NCI-H2029 treated with DMSO at 0.1 percent for 48 hours (cell line): ENCODE measurements around the gene DCTN5.
A peak's percentile ranks its signal among the peaks of the same experiment; 100 is the strongest.

Experiments
- DNase-seq: peaks from one replicate; lab custom pipeline; 2025; lab: John Stamatoyannopoulos, UW

DCTN5 gene

GRCh38 chr16:23663918-23664317 lies 22.7 kb downstream of the DCTN5 start:
- DNase-seq, result no peak

DNA sequence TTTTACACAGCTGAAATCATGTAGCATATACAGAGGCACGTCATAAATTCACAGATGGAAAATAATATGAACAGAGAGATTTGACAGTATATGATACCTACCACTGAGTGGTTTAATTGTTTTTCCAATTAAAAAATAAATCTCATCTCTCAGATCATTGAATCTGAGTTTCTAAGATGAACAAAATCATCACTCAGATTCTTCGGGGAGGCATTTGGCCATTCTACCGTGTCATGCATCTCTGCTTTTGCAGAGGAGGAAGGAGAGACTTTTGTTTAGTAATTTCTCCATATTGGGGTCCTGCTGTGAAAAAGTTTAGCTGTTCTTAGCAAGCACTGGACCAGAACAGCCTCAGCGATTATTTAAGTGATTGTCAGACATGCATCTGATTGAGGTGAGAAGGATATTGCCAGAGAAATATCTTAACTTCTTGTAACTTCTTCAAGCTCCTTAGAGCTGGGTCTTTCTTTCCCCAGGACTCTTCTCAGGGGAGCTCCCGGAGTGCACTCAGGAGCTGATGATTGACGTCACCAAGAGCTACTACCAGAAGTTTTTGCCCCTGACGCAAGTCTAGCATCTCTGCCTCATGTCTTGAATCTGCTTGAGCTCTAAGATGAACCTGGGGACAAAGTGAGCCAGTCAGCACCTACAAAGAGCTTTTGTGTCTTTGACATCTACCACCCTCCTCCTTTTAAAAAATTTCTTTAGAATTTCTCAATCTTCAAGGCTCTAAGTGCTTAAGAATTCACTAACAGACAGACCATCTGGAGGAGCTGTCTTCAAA lies 25.5 kb downstream of the DCTN5 start:
- DNase-seq, result no peak

GRCh38 chr16:23667355-23667659 lies 26.0 kb downstream of the DCTN5 start:
- DNase-seq, result no peak

DNA sequence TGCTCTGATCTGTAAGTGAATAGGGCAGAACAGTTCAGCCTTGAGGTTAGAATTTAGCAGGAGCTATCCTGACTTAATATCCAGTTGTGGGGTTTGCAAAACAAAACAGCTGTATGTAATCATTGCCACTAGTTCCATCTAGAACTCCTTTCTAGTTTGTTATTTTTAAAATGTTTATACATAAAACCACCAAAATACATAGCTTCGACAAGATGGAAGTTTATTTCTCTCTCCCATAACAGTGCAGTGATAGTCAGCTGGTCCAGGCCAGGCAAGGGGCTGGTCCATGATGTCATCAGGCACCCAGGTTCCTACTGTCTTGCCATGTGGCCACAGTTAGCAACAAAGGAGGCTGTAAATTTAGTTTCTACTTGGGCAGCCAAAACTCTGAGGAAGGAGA lies 27.0 kb downstream of the DCTN5 start:
- no peak for DNase-seq

GRCh38 chr16:23668873-23669272 lies 27.6 kb downstream of the DCTN5 start:
- DNase-seq, result no peak

DNA sequence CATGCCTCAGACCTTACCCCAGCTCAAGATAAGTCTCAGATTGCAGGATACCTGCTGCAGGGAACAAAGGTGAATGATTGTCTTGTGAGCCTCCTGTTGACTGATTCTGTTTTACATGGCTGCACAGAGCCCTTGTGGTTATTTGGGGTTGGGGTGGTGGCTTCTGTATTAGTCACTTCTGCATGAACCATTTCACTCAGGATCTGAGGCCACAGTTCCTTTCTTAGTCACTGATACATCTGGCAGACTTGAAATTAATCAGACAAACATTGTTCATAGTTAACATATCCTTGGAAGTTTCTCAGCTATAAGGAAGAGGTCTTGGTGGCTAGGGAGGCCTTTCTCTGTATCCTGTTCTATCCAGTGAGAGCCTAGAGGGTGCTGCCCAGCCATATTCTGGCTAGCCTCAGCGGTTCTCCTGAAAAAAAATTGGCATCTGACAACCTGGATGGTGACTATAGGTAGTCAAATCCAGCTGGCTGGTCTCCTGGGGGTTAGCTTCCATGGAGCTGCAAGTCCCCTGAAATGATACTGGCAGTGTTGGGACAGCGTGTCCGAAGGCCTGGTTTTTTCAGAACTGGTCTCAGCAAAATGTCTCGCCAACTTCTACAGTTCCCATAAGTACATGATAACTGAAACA lies 29.0 kb downstream of the DCTN5 start:
- no peak for DNase-seq

DNA sequence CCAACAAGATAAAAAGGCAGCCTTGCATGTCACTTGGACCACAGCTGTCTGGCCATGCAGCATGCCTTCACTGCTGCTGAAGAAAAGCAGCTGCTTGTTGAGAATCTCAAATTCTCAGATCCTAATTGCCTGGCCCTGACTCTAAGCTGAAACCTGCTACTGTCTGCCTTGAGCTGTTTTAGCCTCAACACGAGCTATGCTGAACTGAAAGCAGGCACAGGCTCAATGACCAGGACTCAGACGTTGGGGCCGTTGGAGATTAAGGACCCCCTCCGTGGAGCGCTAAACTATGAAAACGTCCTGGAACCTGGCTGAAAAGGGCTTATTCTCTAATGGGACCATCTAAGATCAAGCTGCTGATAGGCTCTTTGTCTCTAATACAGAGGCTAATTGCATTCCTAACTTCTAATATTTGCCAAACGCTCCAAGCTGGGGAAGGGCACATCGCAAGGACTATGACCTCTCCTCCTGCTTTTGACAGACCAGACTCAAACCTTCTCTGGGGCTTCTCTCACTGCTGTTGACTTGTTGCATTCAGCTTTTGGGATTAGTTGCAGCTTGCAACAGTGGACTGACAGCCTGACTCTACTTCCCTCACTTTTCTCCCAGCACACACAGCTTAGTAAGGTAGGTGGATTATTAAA lies 32.8 kb downstream of the DCTN5 start:
- DNase-seq, result no peak

DNA sequence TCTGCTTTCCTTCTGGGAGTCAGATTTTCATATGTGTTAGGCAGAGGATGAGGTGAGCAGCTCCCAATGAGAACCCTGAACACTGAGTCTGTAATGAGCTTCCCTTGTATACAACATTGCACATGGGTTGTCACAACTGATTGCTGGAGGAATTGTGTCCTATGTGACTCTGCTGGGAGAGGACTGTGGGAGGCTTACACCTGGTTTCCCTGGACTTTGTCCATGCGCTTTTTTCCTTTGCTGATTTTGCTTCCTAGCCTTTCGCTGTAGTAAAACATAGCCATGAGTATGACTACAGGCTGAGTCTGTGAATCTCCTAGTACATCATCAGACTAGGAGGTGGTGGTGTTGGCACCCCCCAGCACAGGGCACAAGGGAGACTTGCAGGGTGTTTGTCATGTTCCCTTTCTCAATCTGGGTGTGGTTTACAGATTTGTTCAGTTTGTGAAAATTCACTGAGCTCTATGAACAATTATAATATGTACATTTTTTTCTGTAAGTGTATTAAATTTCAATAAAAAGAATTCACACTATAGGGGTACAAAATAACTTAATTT lies 35.7 kb downstream of the DCTN5 start:
- no peak for DNase-seq

GRCh38 chr16:23678430-23679273 lies 37.4 kb downstream of the DCTN5 start, which contains the start of gene PLK1:
TSS of gene PLK1 (plus strand) at chr16:23678889. CDS start at chr16:23678933, 44 bp downstream.
- peak; percentile 35 for DNase-seq

DNA sequence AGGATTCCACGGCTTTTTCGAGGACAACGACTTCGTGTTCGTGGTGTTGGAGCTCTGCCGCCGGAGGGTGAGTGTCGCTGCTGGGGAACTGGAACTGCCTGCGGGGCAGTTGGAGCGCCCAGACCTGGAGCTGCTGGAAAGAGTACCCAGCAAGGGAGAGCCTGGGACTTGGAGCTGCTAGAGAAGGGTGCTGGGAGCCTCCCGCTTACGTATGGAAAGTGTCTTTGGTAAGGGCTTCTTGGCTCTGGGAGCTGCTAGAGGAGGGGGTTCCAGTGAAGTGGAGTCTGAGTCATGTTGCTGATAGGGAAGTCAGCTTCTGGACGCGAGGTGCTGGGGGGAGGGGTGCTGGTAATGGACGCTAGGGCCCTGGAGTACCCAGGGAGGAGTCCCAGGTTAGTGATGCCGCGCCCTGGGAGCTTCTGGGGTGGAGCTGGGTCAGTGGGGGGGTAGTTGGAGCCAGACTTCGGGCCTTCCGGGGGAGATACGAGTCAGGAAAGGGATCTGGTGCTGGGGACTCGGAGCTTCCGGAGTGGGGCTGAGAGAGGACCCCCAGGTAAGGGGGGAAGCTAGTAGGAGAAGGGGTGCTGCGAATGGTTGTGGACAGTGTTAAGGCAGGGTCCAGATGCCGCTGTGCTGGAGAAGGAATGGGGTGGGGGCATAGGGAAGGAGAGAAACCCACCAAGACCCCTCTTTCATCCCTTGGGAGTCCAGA lies 38.2 kb downstream of the DCTN5 start:
- no peak for DNase-seq

DNA sequence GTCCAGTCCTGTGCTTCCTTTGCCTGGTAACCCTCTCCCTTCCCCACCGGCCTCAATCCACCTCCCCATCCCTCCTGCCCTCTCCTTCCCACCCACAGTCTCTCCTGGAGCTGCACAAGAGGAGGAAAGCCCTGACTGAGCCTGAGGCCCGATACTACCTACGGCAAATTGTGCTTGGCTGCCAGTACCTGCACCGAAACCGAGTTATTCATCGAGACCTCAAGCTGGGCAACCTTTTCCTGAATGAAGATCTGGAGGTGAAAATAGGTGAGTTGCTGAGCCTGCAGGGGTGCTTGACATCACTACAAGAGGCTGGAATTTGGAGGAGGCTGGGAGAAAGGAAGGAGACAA lies 38.7 kb downstream of the DCTN5 start:
- DNase-seq, result no peak

DNA sequence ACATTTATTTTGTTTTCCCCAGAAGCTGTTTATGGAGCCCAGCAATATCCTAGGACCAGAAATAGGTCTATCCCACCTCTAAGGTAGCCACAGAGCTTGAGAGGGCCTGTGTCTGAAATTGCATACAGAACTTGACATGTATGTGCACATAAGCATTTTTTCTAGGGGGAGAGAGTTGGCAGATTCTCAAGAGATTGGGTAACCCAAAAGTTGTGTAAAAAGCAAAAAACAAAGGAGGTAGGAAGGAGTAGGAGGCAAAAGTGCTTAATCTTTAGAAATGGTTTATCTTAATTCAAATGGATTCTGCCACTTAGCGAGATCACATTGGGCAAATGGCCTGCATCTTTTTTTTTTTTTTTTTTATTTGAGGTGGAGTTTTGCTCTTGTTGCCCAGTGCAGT lies 40.9 kb downstream of the DCTN5 start:
- DNase-seq, result no peak

GRCh38 chr16:23683487-23683886 lies 42.2 kb downstream of the DCTN5 start:
- DNase-seq, result no peak

DNA sequence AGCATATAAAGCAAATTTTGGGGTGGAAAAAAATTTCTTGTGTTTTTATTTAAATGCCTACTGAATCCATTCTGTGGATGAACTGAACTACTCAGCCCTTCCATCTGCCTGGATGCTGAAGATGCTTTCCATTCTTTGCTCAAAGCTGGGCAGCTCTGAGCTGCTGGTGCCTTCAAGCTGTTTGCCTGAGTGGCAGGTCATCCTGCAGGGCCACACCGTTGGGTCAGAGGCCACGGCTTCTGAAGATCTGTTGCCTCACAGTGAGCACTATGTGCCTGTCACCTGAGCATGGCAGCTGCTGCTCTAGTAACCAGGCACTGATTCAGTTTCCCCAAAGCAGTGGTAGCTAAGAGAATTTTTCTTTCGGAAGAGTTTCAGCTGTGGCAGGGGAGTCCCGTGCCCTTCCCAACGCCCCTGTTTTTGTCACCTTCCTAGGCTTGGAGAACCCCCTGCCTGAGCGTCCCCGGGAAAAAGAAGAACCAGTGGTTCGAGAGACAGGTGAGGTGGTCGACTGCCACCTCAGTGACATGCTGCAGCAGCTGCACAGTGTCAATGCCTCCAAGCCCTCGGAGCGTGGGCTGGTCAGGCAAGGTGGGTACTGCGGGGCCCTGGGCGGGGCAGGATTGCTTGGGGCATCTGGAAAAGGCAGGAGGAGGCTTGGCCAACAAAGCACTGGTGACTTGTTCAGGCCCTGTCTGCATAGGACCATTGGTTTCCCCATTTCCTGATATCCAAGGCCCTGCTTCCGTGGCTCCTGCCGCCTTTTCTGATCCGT lies 46.0 kb downstream of the DCTN5 start:
- no peak for DNase-seq

GRCh38 chr16:23689442-23690187 lies 48.3 kb downstream of the DCTN5 start:
- DNase-seq, result no peak

DNA sequence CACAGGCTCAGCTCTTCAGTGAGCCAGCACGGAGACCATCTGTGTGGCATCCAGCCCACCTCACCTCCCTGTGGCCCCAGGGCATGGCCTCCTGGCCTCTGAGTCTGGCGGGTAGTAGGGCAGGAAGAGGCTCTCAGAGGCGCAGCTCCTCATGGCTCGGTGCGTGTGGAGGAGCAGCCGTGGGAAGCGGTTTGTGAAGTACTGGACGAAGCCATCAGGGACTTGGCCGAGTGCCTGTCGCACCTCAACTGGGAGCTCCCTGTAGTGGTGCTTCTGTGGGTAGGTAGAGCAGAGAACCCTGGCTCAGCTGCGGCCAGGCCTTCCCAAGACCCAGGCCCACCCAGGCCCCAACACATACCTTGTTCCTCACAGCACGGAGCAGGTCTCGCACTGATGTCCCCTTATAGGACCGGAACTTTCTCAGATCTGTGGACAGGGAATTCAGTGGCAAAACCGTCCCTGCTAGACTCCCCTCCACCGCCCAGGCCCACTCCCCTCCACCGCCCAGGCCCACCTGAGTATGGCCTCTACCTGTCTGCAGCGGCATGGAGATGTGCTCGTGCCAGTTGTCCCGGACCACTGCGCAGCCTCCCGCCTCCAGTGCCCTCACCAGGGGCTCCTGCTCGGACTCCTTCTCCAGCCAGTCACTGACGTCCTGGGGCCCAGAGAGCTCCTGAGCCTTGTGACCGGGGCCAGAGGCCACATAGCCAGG lies 49.7 kb downstream of the DCTN5 start:
- DNase-seq, result no peak

- DNase-seq, result no peak
Observed at GRCh38 chr16:23691483-23692189, 50.4 kb downstream of the DCTN5 start.

DNA sequence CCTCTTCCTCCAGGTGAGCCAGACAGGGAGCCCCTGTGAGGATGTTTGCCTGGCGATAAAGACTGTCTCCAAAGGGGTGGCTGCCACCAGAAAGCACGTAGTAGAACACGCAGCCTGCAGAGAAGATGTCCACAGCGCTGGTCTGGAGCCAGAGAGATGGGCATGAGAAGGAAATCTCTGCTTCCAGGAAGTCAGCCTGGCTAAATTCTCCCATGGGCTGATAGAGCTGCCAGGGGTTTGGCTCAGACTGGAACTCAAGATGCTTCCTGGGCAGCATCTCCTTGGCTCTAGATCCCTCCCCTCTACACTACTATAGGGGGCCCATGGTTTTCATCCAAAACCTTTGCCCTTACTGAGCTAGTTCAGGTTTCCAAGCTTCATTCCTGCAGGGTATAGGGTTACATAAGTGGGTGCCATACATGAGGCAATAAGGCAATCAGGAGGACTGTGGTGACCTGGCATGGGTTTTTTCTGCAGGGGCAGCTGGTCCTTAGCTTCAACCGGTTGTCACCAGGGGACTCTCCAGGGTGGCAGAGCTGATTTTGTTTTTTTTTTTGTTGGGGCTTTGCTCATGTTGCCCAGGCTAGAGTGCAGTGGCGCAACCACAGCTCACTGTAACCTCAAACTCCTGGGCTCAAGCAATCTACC lies 51.0 kb downstream of the DCTN5 start:
- DNase-seq, result no peak
